Tibial artery (tissue), 4 donors: ENCODE measurements around the gene RGS14.

Source experiments
- DNase-seq, 2 donors: peaks; one replicate each; pipeline ENCODE4 v3.0.0-alpha.2; 2019
- H3K27ac ChIP-seq, 2 donors: fragments of 200-600 bp; sonication (generic) in 1 of 2; 1 replicate in 1 of 2; 2 replicates in 1 of 2; pipeline ENCODE4 v1.5.1; 2018 to 2019; ENCODE audit warnings: mild to moderate bottlenecking in 1 of 2
- H3K27me3 ChIP-seq, 2 donors: fragments of 200-600 bp; sonication (generic) in 1 of 2; one replicate each; pipeline versions ENCODE4 v1.5.1 to v1.6.0; 2016 to 2019
- H3K36me3 ChIP-seq, 3 donors: fragments of 200-600 bp; sonication (generic) in 2 of 3; one replicate each; pipeline ENCODE4 v1.5.1; 2016 to 2019; ENCODE audit warnings: mild to moderate bottlenecking in 2 of 3
- H3K4me1 ChIP-seq, 4 donors: fragments of 200-600 bp; sonication (generic) in 2 of 4; 1 replicate in 3 of 4; 2 replicates in 1 of 4; pipeline ENCODE4 v1.5.1; 2016 to 2019
- H3K4me3 ChIP-seq, 2 donors: fragments of 200-600 bp; sonication (generic) in 1 of 2; 1 replicate in 1 of 2; 2 replicates in 1 of 2; pipeline ENCODE4 v1.5.1; 2018 to 2019; ENCODE audit warnings: mild to moderate bottlenecking in 2 of 2
- H3K9me3 ChIP-seq, 3 donors: fragments of 200-600 bp; sonication (generic) in 1 of 3; one replicate each; pipeline ENCODE4 v1.5.1; 2016 to 2019
- CTCF ChIP-seq, 2 experiments: fragments of 200-600 bp in 1 of 2; fragments of 450-650 bp in 1 of 2; IDR thresholded peaks; one replicate each; pipeline ENCODE4 v1.5.1; 2017 to 2019; ENCODE audit warnings: antibody characterized with exemption in 2 of 2, mild to moderate bottlenecking in 1 of 2, moderate library complexity in 1 of 2
- intact Hi-C: fragments of 100-400 bp; cut with DNase I; formaldehyde crosslinking; loops from one replicate; pipeline ENCODE4 v1.15.0; 2023; ENCODE audit warnings: low total_unique reads

Gene RGS14

GRCh38 chr5:177365845-177366527, 8.3 kb downstream of the RGS14 start:
- Histone ChIP-seq H3K27ac (peak overlapping the region; percentile 88 to 89), H3K27me3 (no peaks in the 10 kb centered on the region)

GRCh38 chr5:177366528-177367322, 9.0 kb downstream of the RGS14 start:
- peak overlapping the region; percentile 53 to 68 for H3K4me3 ChIP-seq
- H3K36me3 ChIP-seq, result no peaks in the 10 kb centered on the region
- TF ChIP-seq CTCF (IDR thresholded peaks at IDR 0.05), result no peak
- peak; percentile 86 to 95 for DNase-seq
- H3K9me3 ChIP-seq, result no peaks in the 10 kb centered on the region
- H3K4me1 ChIP-seq, result peaks cover 0 to 48% (median 34%) of the 10 kb centered on the region in 4 donors
- H3K27ac ChIP-seq, result peak overlapping the region; percentile 88 to 89
- intact Hi-C loops, result no loop called here
- H3K27me3 ChIP-seq, result peaks cover 0 to 2% of the 10 kb centered on the region in 2 donors

More at GRCh38 chr5:177365845-177366527, 8.3 kb downstream of the RGS14 start:
- no peaks in the 10 kb centered on the region for H3K36me3 ChIP-seq
- TF ChIP-seq CTCF (IDR thresholded peaks at IDR 0.05), result no peak
- no peak for DNase-seq
- H3K4me1 ChIP-seq, result peaks cover 0 to 42% (median 31%) of the 10 kb centered on the region in 4 donors
- no peaks in the 10 kb centered on the region for H3K9me3 ChIP-seq
- intact Hi-C loops, result no loop called here
- H3K4me3 ChIP-seq, result peak overlapping the region; percentile 53 to 68

- Histone ChIP-seq H3K27me3 (peaks cover 0 to 6% of the 10 kb centered on the region in 2 donors), H3K9me3 (no peaks in the 10 kb centered on the region), H3K27ac (peak overlapping the region; percentile 88 to 89), H3K4me1 (peaks cover 0 to 48% (median 34%) of the 10 kb centered on the region in 4 donors), H3K36me3 (peaks cover 0 to 4% (median 0%) of the 10 kb centered on the region in 3 donors), H3K4me3 (peak overlapping the region; percentile 53 to 68)
- TF ChIP-seq CTCF (IDR thresholded peaks at IDR 0.05), result no peak
- intact Hi-C loops, result no loop called here
- no peak for DNase-seq
Measured at GRCh38 chr5:177367323-177367848, 9.7 kb downstream of the RGS14 start.

GRCh38 chr5:177367981-177368868, 10.5 kb downstream of the RGS14 start:
- intact Hi-C loops, result no loop called here
- H3K27me3 ChIP-seq, result peaks cover 0 to 6% of the 10 kb centered on the region in 2 donors
- H3K36me3 ChIP-seq, result peaks cover 0 to 6% (median 0%) of the 10 kb centered on the region in 3 donors
- peak overlapping the region in 1 of 2 donors; percentile 68 for H3K4me3 ChIP-seq
- DNase-seq, result no peak
- H3K9me3 ChIP-seq, result no peaks in the 10 kb centered on the region
- TF ChIP-seq CTCF (IDR thresholded peaks at IDR 0.05), result no peak
- no peak overlapping the region for H3K27ac ChIP-seq
- peaks cover 0 to 41% (median 27%) of the 10 kb centered on the region in 4 donors for H3K4me1 ChIP-seq
